Panc1 (cell line): ENCODE measurements around the gene GPRC5A.

Experiments
- SIN3A ChIP-seq: IDR thresholded peaks from 2 replicates; pipeline ENCODE4 v1.6.1; 2012; ENCODE audit warnings: low read depth, mild to moderate bottlenecking, low read length, moderate library complexity, borderline replicate concordance; ENCODE audit not compliant: insufficient read depth
- TF ChIP-seq, protein P1 (sequence below): fragments of 450-650 bp; IDR thresholded peaks from 2 replicates; pipeline ENCODE4 v1.5.1; 2017; ENCODE audit warnings: mild to moderate bottlenecking

GRCh38 chr12:12902036-12902435, 10.7 kb downstream of the GPRC5A start:
- TF ChIP-seq, protein P1, sequence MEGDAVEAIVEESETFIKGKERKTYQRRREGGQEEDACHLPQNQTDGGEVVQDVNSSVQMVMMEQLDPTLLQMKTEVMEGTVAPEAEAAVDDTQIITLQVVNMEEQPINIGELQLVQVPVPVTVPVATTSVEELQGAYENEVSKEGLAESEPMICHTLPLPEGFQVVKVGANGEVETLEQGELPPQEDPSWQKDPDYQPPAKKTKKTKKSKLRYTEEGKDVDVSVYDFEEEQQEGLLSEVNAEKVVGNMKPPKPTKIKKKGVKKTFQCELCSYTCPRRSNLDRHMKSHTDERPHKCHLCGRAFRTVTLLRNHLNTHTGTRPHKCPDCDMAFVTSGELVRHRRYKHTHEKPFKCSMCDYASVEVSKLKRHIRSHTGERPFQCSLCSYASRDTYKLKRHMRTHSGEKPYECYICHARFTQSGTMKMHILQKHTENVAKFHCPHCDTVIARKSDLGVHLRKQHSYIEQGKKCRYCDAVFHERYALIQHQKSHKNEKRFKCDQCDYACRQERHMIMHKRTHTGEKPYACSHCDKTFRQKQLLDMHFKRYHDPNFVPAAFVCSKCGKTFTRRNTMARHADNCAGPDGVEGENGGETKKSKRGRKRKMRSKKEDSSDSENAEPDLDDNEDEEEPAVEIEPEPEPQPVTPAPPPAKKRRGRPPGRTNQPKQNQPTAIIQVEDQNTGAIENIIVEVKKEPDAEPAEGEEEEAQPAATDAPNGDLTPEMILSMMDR = no peak
- TF ChIP-seq SIN3A = no peak
